HEK293 (cell line): Measurements from ENCODE around the gene FBXO5.
"Not testable (repeated sequence)": the region's sequence is repeated elsewhere in the genome, so short reads cannot be mapped to it uniquely, and the experiment has no call there.

Source experiments
- CTCF ChIA-PET: fragments of 350-600 bp; formaldehyde crosslinking; extraction: SDS; loops from one replicate; lab custom pipeline; 2021; ENCODE audit warnings: antibody characterized with exemption; lab: Yijun Ruan, JAX
- POLR2A ChIA-PET: fragments of 300-600 bp; formaldehyde crosslinking; extraction: SDS; loops from one replicate; lab custom pipeline; 2020; ENCODE audit warnings: antibody characterized with exemption, inconsistent platforms; lab: Yijun Ruan, JAX
- H3K27ac ChIP-seq: fragments of 200-500 bp; sonication (Bioruptor generic); 2 replicates; pipeline ENCODE4 v1.5.1; 2014; ENCODE audit warnings: low read depth, low read length, control low read depth, inconsistent platforms; ENCODE audit errors: extremely low read depth
- H3K36me3 ChIP-seq, 2 experiments: fragments of 200-500 bp in 1 of 2; sonication (Bioruptor generic) in 1 of 2; 1 replicate in 1 of 2; 2 replicates in 1 of 2; pipeline ENCODE4 v1.5.1; 2014 to 2017; ENCODE audit warnings: inconsistent platforms in 2 of 2, low read length in 2 of 2; ENCODE audit not compliant: control insufficient read depth in 2 of 2, insufficient read depth in 1 of 2
- H3K4me1 ChIP-seq: fragments of 200-500 bp; sonication (Bioruptor generic); 2 replicates; pipeline ENCODE4 v1.5.1; 2014; ENCODE audit warnings: mild to moderate bottlenecking, low read length, inconsistent platforms; ENCODE audit not compliant: control insufficient read depth, insufficient read depth
- H3K4me3 ChIP-seq: 2 replicates; pipeline ENCODE4 v1.5.1; 2011; ENCODE audit warnings: low read depth, mild to moderate bottlenecking, control low read depth, low read length, moderate library complexity
- H3K9me3 ChIP-seq: fragments of 200-500 bp; sonication (Bioruptor generic); 2 replicates; pipeline ENCODE4 v1.5.1; 2014; ENCODE audit warnings: low read depth, low read length, inconsistent platforms; ENCODE audit not compliant: control insufficient read depth, insufficient read depth
- GLI4 ChIP-seq: fragments of 450-650 bp; formaldehyde crosslinking; IDR thresholded peaks from 2 replicates; pipeline ENCODE4 v1.5.1; 2016; ENCODE audit warnings: missing biosample characterization, missing genetic modification characterization
- HOXC10 ChIP-seq: sonication (generic); formaldehyde crosslinking; IDR thresholded peaks from 2 replicates; pipeline ENCODE4 v1.8.1; 2023; ENCODE audit warnings: mild to moderate bottlenecking, missing genetic modification reagents
- IKZF3 ChIP-seq: fragments of 450-650 bp; IDR thresholded peaks from 2 replicates; pipeline ENCODE4 v1.5.0; 2018; ENCODE audit warnings: missing biosample characterization, mild to moderate bottlenecking, missing genetic modification characterization, moderate library complexity
- MEIS1 ChIP-seq: sonication (generic); formaldehyde crosslinking; IDR thresholded peaks from 2 replicates; pipeline ENCODE4 v1.8.1; 2022; ENCODE audit warnings: missing genetic modification reagents, mild to moderate bottlenecking, borderline replicate concordance
- SALL2 ChIP-seq: fragments of 450-650 bp; formaldehyde crosslinking; IDR thresholded peaks from 2 replicates; pipeline ENCODE4 v1.5.0; 2017; ENCODE audit warnings: missing biosample characterization, mild to moderate bottlenecking, missing genetic modification characterization, borderline replicate concordance
- SCRT2 ChIP-seq: fragments of 450-650 bp; formaldehyde crosslinking; IDR thresholded peaks from 2 replicates; pipeline ENCODE4 v1.5.1; 2016; ENCODE audit warnings: missing biosample characterization, missing genetic modification characterization
- SETDB1 ChIP-seq: IDR thresholded peaks from one replicate; pipeline ENCODE4 v1.6.1; 2017; ENCODE audit warnings: mild to moderate bottlenecking, low read length, moderate library complexity, mixed read lengths; ENCODE audit not compliant: insufficient read length
- YY1 ChIP-seq: fragments of 450-650 bp; formaldehyde crosslinking; IDR thresholded peaks from 2 replicates; pipeline ENCODE4 v1.5.1; 2018; ENCODE audit warnings: missing biosample characterization, missing genetic modification characterization
- ZBTB10 ChIP-seq: fragments of 450-650 bp; formaldehyde crosslinking; IDR thresholded peaks from 2 replicates; pipeline ENCODE4 v1.5.1; 2016; ENCODE audit warnings: missing biosample characterization, missing genetic modification characterization
- ZNF2 ChIP-seq: fragments of 450-650 bp; formaldehyde crosslinking; IDR thresholded peaks from 2 replicates; pipeline ENCODE4 v1.5.1; 2016; ENCODE audit warnings: missing biosample characterization, missing genetic modification characterization
- ZNF211 ChIP-seq: fragments of 450-650 bp; formaldehyde crosslinking; IDR thresholded peaks from 2 replicates; pipeline ENCODE4 v1.5.1; 2016; ENCODE audit warnings: low read depth, missing biosample characterization, missing genetic modification characterization
- ZNF248 ChIP-seq: fragments of 450-650 bp; formaldehyde crosslinking; IDR thresholded peaks from 2 replicates; pipeline ENCODE4 v1.5.1; 2017; ENCODE audit warnings: missing biosample characterization, missing genetic modification characterization
- ZNF654 ChIP-seq: fragments of 450-650 bp; formaldehyde crosslinking; IDR thresholded peaks from 2 replicates; pipeline ENCODE4 v1.5.1; 2016; ENCODE audit warnings: low read depth, missing biosample characterization, missing genetic modification characterization
- ZNF670 ChIP-seq: fragments of 450-650 bp; formaldehyde crosslinking; IDR thresholded peaks from 2 replicates; pipeline ENCODE4 v1.5.1; 2016; ENCODE audit warnings: missing biosample characterization, missing genetic modification characterization, low read depth
- ZNF76 ChIP-seq: fragments of 450-650 bp; formaldehyde crosslinking; IDR thresholded peaks from 2 replicates; pipeline ENCODE4; 2016; ENCODE audit warnings: low read depth, missing biosample characterization, missing genetic modification characterization, borderline replicate concordance
- ZNF768 ChIP-seq: fragments of 450-650 bp; formaldehyde crosslinking; IDR thresholded peaks from 2 replicates; pipeline ENCODE4 v1.5.1; 2018; ENCODE audit warnings: missing biosample characterization, mild to moderate bottlenecking, missing genetic modification characterization
- ZSCAN23 ChIP-seq: fragments of 450-650 bp; formaldehyde crosslinking; IDR thresholded peaks from 2 replicates; pipeline ENCODE4 v1.5.1; 2016; ENCODE audit warnings: missing biosample characterization, missing genetic modification characterization
- TF ChIP-seq, protein P1 (sequence below): fragments of 450-650 bp; formaldehyde crosslinking; IDR thresholded peaks from 2 replicates; pipeline ENCODE4 v1.5.1; 2016; ENCODE audit warnings: missing biosample characterization, missing genetic modification characterization
- TF ChIP-seq, protein P2 (sequence below): fragments of 450-650 bp; formaldehyde crosslinking; IDR thresholded peaks from 2 replicates; pipeline ENCODE4 v1.5.1; 2017; ENCODE audit warnings: missing biosample characterization, missing genetic modification characterization

FBXO5 gene

GRCh38 chr6:152999538-152999937 is 16.7 kb upstream of the FBXO5 start:
- peak; percentile 20 for TF ChIP-seq SETDB1
- 0 out of 2 replicates have a peak, but pooled peaks have one; percentile 23 for TF ChIP-seq ZNF76 (tag by site-specific recombination)
- TF ChIP-seq SCRT2 (tag by site-specific recombination), result peak; percentile 72; the same call in 1 of the 2 replicates
- H3K27ac ChIP-seq, CTCF ChIA-PET, H3K9me3 ChIP-seq, H3K4me3 ChIP-seq, H3K4me1 ChIP-seq: not testable (repeated sequence)
- POLR2A ChIA-PET, result interaction anchor here (1.5 to 5.0 kb wide), 2 partner anchors 14 to 16 kb away, joined by 4 to 55 read pairs; partner anchors contain the start of gene FBXO5
- H3K36me3 ChIP-seq, result peaks cover 16 to 58% of the 10 kb centered on the region in 2 experiments; a peak in 2 of 3 replicates

- H3K9me3 ChIP-seq, result no peaks in the 10 kb centered on the region
- ChIA-PET POLR2A (no interaction called here), CTCF (no interaction called here)
- H3K36me3 ChIP-seq, result peaks cover 38 to 86% of the 10 kb centered on the region in 2 experiments
- no peaks in the 10 kb centered on the region for H3K4me1 ChIP-seq
- no peak overlapping the region for H3K4me3 ChIP-seq
- TF ChIP-seq ZNF248 (tag by site-specific recombination) (no peak), HOXC10 (no peak), SALL2 (no peak), ZNF670 (no peak), ZNF654 (tag by site-specific recombination) (no peak), GLI4 (tag by site-specific recombination) (no peak), MEIS1 (no peak), ZNF768 (tag by site-specific recombination) (no peak), YY1 (no peak), ZSCAN23 (no peak), IKZF3 (tag by site-specific recombination) (no peak), SETDB1 (no peak), ZBTB10 (tag by site-specific recombination) (no peak), ZNF211 (tag by site-specific recombination) (no peak), ZNF2 (tag by site-specific recombination) (no peak)
- TF ChIP-seq, protein P1, sequence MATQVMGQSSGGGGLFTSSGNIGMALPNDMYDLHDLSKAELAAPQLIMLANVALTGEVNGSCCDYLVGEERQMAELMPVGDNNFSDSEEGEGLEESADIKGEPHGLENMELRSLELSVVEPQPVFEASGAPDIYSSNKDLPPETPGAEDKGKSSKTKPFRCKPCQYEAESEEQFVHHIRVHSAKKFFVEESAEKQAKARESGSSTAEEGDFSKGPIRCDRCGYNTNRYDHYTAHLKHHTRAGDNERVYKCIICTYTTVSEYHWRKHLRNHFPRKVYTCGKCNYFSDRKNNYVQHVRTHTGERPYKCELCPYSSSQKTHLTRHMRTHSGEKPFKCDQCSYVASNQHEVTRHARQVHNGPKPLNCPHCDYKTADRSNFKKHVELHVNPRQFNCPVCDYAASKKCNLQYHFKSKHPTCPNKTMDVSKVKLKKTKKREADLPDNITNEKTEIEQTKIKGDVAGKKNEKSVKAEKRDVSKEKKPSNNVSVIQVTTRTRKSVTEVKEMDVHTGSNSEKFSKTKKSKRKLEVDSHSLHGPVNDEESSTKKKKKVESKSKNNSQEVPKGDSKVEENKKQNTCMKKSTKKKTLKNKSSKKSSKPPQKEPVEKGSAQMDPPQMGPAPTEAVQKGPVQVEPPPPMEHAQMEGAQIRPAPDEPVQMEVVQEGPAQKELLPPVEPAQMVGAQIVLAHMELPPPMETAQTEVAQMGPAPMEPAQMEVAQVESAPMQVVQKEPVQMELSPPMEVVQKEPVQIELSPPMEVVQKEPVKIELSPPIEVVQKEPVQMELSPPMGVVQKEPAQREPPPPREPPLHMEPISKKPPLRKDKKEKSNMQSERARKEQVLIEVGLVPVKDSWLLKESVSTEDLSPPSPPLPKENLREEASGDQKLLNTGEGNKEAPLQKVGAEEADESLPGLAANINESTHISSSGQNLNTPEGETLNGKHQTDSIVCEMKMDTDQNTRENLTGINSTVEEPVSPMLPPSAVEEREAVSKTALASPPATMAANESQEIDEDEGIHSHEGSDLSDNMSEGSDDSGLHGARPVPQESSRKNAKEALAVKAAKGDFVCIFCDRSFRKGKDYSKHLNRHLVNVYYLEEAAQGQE (tag by site-specific recombination), result no peak
- TF ChIP-seq, protein P2, sequence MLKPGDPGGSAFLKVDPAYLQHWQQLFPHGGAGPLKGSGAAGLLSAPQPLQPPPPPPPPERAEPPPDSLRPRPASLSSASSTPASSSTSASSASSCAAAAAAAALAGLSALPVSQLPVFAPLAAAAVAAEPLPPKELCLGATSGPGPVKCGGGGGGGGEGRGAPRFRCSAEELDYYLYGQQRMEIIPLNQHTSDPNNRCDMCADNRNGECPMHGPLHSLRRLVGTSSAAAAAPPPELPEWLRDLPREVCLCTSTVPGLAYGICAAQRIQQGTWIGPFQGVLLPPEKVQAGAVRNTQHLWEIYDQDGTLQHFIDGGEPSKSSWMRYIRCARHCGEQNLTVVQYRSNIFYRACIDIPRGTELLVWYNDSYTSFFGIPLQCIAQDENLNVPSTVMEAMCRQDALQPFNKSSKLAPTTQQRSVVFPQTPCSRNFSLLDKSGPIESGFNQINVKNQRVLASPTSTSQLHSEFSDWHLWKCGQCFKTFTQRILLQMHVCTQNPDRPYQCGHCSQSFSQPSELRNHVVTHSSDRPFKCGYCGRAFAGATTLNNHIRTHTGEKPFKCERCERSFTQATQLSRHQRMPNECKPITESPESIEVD (tag by site-specific recombination), result no peak
- H3K27ac ChIP-seq, result no peak overlapping the region
Observed at GRCh38 chr6:152993847-152994246, 11.0 kb upstream of the FBXO5 start.
